SK-N-SH (cell line): ENCODE results near the gene LMO7. TPM values are rescaled to one million over a fixed set of nuclear protein-coding genes. Genes with fewer than 3 reads are reported as not detected.

ENCODE experiments used
- CTCF ChIA-PET: fragments of 300-600, 350-600 bp; formaldehyde crosslinking; extraction: SDS; loops from one replicate; lab custom pipeline; 2021; lab: Yijun Ruan, JAX
- POLR2A ChIA-PET: fragments of 350-600 bp; sonication (Branson Sonifier 250); formaldehyde crosslinking; extraction: SDS; loops from one replicate; lab custom pipeline; 2020; ENCODE audit warnings: antibody characterized with exemption, inconsistent platforms; lab: Yijun Ruan, JAX
- DNase-seq: peaks from one replicate; pipeline ENCODE4 v3.0.0; 2012
- H2AFZ ChIP-seq: fragments of 200-600 bp; sonication (generic); 2 replicates; pipeline ENCODE4 v1.8.1; 2016; ENCODE audit warnings: antibody characterized with exemption, mild to moderate bottlenecking, low read depth
- H3F3A ChIP-seq: fragments of 200-600 bp; sonication (generic); replicated peaks from 2 replicates; pipeline ENCODE3; 2016; ENCODE audit warnings: antibody characterized with exemption, mild to moderate bottlenecking; ENCODE audit not compliant: insufficient read depth
- H3K27ac ChIP-seq, 2 experiments: fragments of 200-500 bp in 1 of 2; fragments of 200-600 bp in 1 of 2; sonication (Bioruptor generic) in 1 of 2; sonication (generic), shearing (Covaris generic) in 1 of 2; 2 replicates each; pipeline versions ENCODE4 v1.5.1 to v1.6.1; 2014 to 2016; ENCODE audit warnings: low read depth in 2 of 2, inconsistent platforms in 1 of 2, low read length in 1 of 2, mild to moderate bottlenecking in 1 of 2, mixed read lengths in 1 of 2
- H3K27me3 ChIP-seq: fragments of 200-600 bp; sonication (generic), shearing (Covaris generic); 2 replicates; pipeline ENCODE4 v1.6.1; 2016; ENCODE audit warnings: mixed run types; ENCODE audit not compliant: insufficient read depth
- H3K36me3 ChIP-seq, 2 experiments: fragments of 200-500 bp in 1 of 2; fragments of 200-600 bp in 1 of 2; sonication (Bioruptor generic) in 1 of 2; sonication (generic) in 1 of 2; replicated peaks in 1 of 2; 2 replicates each; pipeline versions ENCODE3 to v1.5.1; 2014 to 2016; ENCODE audit warnings: low read length in 1 of 2, mild to moderate bottlenecking in 1 of 2; ENCODE audit not compliant: insufficient read depth in 2 of 2, control insufficient read depth in 1 of 2
- H3K4me1 ChIP-seq, 2 experiments: fragments of 200-500 bp in 1 of 2; fragments of 200-600 bp in 1 of 2; sonication (Bioruptor generic) in 1 of 2; sonication (generic), shearing (Covaris generic) in 1 of 2; 2 replicates each; pipeline versions ENCODE4 v1.5.1 to v1.6.1; 2014 to 2016; ENCODE audit warnings: low read depth in 1 of 2, low read length in 1 of 2, mixed run types in 1 of 2; ENCODE audit not compliant: insufficient read depth in 2 of 2, control insufficient read depth in 1 of 2
- H3K4me2 ChIP-seq: fragments of 200-600 bp; sonication (generic), shearing (Covaris generic); 2 replicates; pipeline ENCODE4 v1.6.1; 2017; ENCODE audit warnings: mixed run types
- H3K4me3 ChIP-seq, 2 experiments: fragments of 200-500 bp in 1 of 2; fragments of 200-600 bp in 1 of 2; sonication (Bioruptor generic) in 1 of 2; sonication (generic), shearing (Covaris generic) in 1 of 2; 2 replicates each; pipeline versions ENCODE4 v1.5.1 to v1.8.1; 2014 to 2016; ENCODE audit warnings: low read depth in 2 of 2, inconsistent platforms in 1 of 2, low read length in 1 of 2, mild to moderate bottlenecking in 1 of 2, mixed read lengths in 1 of 2, moderate library complexity in 1 of 2
- H3K79me2 ChIP-seq: fragments of 200-600 bp; sonication (generic); 2 replicates; pipeline ENCODE4 v1.8.1; 2017; ENCODE audit warnings: mild to moderate bottlenecking; ENCODE audit not compliant: insufficient read depth
- H3K9ac ChIP-seq: fragments of 200-600 bp; sonication (generic); 2 replicates; pipeline ENCODE4 v1.6.1; 2017; ENCODE audit warnings: mixed run types
- H3K9me2 ChIP-seq: fragments of 200-600 bp; sonication (generic); 2 replicates; pipeline ENCODE4 v1.6.1; 2017; ENCODE audit warnings: mixed run types
- H3K9me3 ChIP-seq: fragments of 200-600 bp; sonication (generic); 2 replicates; pipeline ENCODE4 v1.6.1; 2017; ENCODE audit warnings: mixed run types, mild to moderate bottlenecking, moderate library complexity
- H4K20me1 ChIP-seq: fragments of 200-600 bp; sonication (generic); 2 replicates; pipeline ENCODE4 v1.6.1; 2017; ENCODE audit warnings: mild to moderate bottlenecking, mixed run types; ENCODE audit not compliant: insufficient read depth
- ELF1 ChIP-seq: IDR thresholded peaks from 2 replicates; pipeline ENCODE4 v1.4.0; 2012
- EZH2phosphoT487 ChIP-seq: fragments of 200-600 bp; sonication (generic); IDR thresholded peaks from 2 replicates; pipeline ENCODE4 v1.6.1; 2017; ENCODE audit warnings: low read depth, mixed run types, mild to moderate bottlenecking, antibody characterized with exemption, moderate library complexity, borderline replicate concordance
- FOXM1 ChIP-seq: IDR thresholded peaks from 2 replicates; pipeline ENCODE4 v1.4.0; 2012; ENCODE audit warnings: low read depth, mild to moderate bottlenecking
- POLR2AphosphoS5 ChIP-seq: IDR thresholded peaks from 2 replicates; pipeline ENCODE4 v1.6.1; 2012; ENCODE audit warnings: low read depth, low read length
- RAD21 ChIP-seq: IDR thresholded peaks from 2 replicates; pipeline ENCODE4 v1.6.1; 2012; ENCODE audit warnings: mild to moderate bottlenecking, low read length
- RFX5 ChIP-seq: IDR thresholded peaks from 2 replicates; pipeline ENCODE4 v1.6.1; 2012; ENCODE audit warnings: mild to moderate bottlenecking, improper control_type of control experiment, low read length
- RXRA ChIP-seq: IDR thresholded peaks from 2 replicates; pipeline ENCODE4 v1.4.0; 2012; ENCODE audit warnings: low read depth, mild to moderate bottlenecking, borderline replicate concordance
- SMC3 ChIP-seq: IDR thresholded peaks from 2 replicates; pipeline ENCODE4 v1.6.1; 2012; ENCODE audit warnings: low read depth, low read length, improper control_type of control experiment
- TAF1 ChIP-seq: IDR thresholded peaks from 2 replicates; pipeline ENCODE4 v1.6.1; 2012; ENCODE audit warnings: low read depth, mild to moderate bottlenecking, low read length, moderate library complexity, borderline replicate concordance
- WGBS: methylation state at CpG from one replicate; pipeline ENCODE4 v1.1.6; 2017; ENCODE audit warnings: low lambda C conversion rate; 5-methylcytosine and 5-hydroxymethylcytosine counted together
- polyA plus RNA-seq, 3 experiments: library from polyadenylated mRNA; depleted of rRNA; stranded (reverse); fragments of >200 nt; gene quantifications; 2 replicates each; pipeline ENCODE4 v1.2.3, GENCODE V29; 2012
- TF ChIP-seq, protein P1 (sequence below): IDR thresholded peaks from 2 replicates; pipeline ENCODE4 v1.6.1; 2012; ENCODE audit warnings: mild to moderate bottlenecking, low read depth, low read length, moderate library complexity
- TF ChIP-seq, protein P2 (sequence below): fragments of 200-600 bp; sonication (generic); IDR thresholded peaks from 2 replicates; pipeline ENCODE4 v1.6.1; 2017; ENCODE audit warnings: antibody characterized with exemption, mild to moderate bottlenecking, moderate library complexity

Gene LMO7
- polyA plus RNA-seq, 1 of the 3 experiments (the other 2 are of a cell fraction): 83.6 TPM

DNA sequence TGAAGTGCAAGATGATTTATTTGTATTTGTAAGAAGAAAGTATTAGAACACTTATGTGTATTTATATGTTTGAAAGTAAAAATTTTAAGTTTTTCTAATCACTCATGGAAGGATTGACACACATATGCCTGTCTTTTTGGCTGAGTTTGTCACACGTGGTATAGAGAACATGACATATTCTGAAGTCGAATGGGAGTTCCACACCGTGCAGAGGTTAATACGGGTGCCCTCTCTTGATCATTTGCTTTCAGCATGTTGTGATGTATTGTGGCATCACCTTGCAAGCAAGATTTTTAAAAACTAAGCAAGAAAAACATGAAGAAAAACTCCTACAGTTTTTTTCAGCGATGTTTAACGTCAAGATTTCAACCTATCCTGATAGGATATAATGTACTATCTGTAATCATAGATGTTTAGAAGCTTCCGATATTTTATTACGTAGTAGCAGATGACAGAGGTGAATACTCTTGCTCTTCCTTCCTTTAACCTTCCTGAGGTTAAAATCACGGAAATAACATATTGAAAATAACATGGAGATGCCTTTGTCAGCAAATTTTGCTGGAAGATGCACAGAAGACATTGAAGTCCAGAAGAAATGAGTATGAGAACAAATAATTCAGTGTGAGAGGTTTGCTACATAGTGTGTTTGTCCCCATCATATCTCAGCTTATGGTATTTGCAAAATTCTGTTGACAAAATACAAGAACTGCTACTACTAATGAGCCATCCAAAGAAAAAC, 231.4 kb downstream of the LMO7 start (continued):
- no peak for TF ChIP-seq RAD21
- TF ChIP-seq, protein P1, sequence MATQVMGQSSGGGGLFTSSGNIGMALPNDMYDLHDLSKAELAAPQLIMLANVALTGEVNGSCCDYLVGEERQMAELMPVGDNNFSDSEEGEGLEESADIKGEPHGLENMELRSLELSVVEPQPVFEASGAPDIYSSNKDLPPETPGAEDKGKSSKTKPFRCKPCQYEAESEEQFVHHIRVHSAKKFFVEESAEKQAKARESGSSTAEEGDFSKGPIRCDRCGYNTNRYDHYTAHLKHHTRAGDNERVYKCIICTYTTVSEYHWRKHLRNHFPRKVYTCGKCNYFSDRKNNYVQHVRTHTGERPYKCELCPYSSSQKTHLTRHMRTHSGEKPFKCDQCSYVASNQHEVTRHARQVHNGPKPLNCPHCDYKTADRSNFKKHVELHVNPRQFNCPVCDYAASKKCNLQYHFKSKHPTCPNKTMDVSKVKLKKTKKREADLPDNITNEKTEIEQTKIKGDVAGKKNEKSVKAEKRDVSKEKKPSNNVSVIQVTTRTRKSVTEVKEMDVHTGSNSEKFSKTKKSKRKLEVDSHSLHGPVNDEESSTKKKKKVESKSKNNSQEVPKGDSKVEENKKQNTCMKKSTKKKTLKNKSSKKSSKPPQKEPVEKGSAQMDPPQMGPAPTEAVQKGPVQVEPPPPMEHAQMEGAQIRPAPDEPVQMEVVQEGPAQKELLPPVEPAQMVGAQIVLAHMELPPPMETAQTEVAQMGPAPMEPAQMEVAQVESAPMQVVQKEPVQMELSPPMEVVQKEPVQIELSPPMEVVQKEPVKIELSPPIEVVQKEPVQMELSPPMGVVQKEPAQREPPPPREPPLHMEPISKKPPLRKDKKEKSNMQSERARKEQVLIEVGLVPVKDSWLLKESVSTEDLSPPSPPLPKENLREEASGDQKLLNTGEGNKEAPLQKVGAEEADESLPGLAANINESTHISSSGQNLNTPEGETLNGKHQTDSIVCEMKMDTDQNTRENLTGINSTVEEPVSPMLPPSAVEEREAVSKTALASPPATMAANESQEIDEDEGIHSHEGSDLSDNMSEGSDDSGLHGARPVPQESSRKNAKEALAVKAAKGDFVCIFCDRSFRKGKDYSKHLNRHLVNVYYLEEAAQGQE: no peak

DNA sequence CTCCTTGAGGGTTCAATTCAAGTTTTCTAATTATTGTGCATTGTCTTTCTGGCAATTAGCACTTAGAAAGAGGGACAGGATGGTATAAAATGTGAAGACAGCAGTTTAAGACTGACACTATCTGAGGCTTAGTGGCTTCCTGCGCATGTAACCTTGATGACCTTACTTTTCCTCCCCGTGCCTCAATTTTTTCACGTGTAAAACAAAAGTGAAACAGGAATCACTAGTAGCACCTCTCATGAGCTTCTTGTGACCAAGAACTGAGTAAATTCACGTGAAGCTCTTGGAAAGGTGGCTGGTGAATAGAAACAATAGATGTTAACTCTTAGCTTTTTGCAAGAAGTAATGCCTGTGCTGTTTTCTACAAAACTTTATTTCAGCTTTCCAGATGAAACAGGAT, 233.9 kb downstream of the LMO7 start:
- WGBS: 50% methylated on average over 4 of the region's 4 CpGs

DNA sequence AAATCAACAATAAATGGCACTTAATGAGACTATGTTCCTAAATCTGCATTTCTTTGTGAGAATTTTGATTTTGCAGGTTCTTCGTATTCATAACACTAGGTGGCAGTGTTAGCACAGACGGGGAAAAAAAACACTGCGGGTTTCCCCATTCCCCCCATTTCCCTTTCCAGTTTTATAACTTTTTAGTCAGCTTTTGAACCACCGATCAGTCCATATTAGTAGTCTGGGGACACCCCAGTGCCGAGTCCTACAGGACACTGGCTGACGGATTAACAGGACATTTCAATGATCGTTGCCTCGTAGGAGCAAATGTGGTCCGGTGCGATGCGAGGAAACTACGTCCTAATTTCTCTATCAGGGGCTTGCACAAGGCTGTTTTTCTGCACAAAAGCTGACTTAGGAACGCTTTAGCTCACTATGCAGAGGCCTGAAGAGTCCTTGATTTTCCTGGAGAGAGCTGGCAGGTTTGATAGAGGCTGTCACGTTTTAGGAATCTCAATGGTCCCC, 234.3 kb downstream of the LMO7 start:
- Histone ChIP-seq H3K36me3 (no peaks in the 10 kb centered on the region), H3K9ac (no peak overlapping the region), H3K27me3 (no peaks in the 10 kb centered on the region), H4K20me1 (no peaks in the 10 kb centered on the region), H3K9me3 (no peaks in the 10 kb centered on the region), H2AFZ (peak overlapping the region; percentile 87), H3K79me2 (no peaks in the 10 kb centered on the region), H3F3A (peaks cover 24% of the 10 kb centered on the region), H3K4me1 (0 out of 4 replicates have a peak, but pooled peaks cover 0 to 3% of the 10 kb centered on the region in 2 experiments), H3K27ac (no peak overlapping the region), H3K9me2 (no peaks in the 10 kb centered on the region), H3K4me2 (peak overlapping the region; percentile 71), H3K4me3 (peak overlapping the region; percentile 38 to 48)
- TF ChIP-seq FOXM1: no peak
- no peak for TF ChIP-seq RFX5
- peak; percentile 73 for TF ChIP-seq RAD21
- no peak for TF ChIP-seq TAF1
- TF ChIP-seq, protein P2, sequence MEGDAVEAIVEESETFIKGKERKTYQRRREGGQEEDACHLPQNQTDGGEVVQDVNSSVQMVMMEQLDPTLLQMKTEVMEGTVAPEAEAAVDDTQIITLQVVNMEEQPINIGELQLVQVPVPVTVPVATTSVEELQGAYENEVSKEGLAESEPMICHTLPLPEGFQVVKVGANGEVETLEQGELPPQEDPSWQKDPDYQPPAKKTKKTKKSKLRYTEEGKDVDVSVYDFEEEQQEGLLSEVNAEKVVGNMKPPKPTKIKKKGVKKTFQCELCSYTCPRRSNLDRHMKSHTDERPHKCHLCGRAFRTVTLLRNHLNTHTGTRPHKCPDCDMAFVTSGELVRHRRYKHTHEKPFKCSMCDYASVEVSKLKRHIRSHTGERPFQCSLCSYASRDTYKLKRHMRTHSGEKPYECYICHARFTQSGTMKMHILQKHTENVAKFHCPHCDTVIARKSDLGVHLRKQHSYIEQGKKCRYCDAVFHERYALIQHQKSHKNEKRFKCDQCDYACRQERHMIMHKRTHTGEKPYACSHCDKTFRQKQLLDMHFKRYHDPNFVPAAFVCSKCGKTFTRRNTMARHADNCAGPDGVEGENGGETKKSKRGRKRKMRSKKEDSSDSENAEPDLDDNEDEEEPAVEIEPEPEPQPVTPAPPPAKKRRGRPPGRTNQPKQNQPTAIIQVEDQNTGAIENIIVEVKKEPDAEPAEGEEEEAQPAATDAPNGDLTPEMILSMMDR: peak; percentile 85
- TF ChIP-seq SMC3: peak; percentile 55
- TF ChIP-seq EZH2phosphoT487: no peak
- TF ChIP-seq RXRA: no peak
- WGBS: 25% methylated on average over 14 of the region's 14 CpGs
- ChIA-PET POLR2A (no interaction called here), CTCF (interaction anchor here (0.6 to 4.1 kb wide), 69 partner anchors 9 to 1124 kb away, joined by 3 to 60 read pairs (median 4); no protein-coding TSS in a partner anchor)
- peak; percentile 46 for DNase-seq

More for the DNA sequence above, 233.9 kb downstream of the LMO7 start:
- Histone ChIP-seq H4K20me1 (no peaks in the 10 kb centered on the region), H2AFZ (no peak overlapping the region), H3K9me2 (no peaks in the 10 kb centered on the region), H3K4me2 (no peak overlapping the region), H3K4me3 (no peak overlapping the region; a peak in 1 of 4 replicates), H3K36me3 (no peaks in the 10 kb centered on the region), H3K9ac (no peak overlapping the region), H3K27ac (no peak overlapping the region), H3K4me1 (0 out of 4 replicates have a peak, but pooled peaks cover 0 to 3% of the 10 kb centered on the region in 2 experiments), H3K9me3 (no peaks in the 10 kb centered on the region), H3K79me2 (no peaks in the 10 kb centered on the region), H3K27me3 (no peaks in the 10 kb centered on the region), H3F3A (peaks cover 29% of the 10 kb centered on the region)
- TF ChIP-seq RFX5: no peak
- TF ChIP-seq ELF1: no peak
- TF ChIP-seq EZH2phosphoT487: no peak
- TF ChIP-seq POLR2AphosphoS5: 0 out of 2 replicates have a peak, but pooled peaks have one; percentile 11
- DNase-seq: no peak
- ChIA-PET POLR2A (no interaction called here), CTCF (interaction anchor here (0.6 to 4.1 kb wide), 67 partner anchors 8 to 1124 kb away, joined by 3 to 60 read pairs (median 4); no protein-coding TSS in a partner anchor)
